Nephron progenitor cell (in vitro differentiated cells): Measurements from ENCODE around the gene ZNF248.

Experiments used
- DNase-seq: peaks from one replicate; pipeline ENCODE4 v3.0.0; 2021
- H3K27ac Mint-ChIP-seq: 2 replicates; pipeline ENCODE4 v1.8.0; 2021; ENCODE audit warnings: mild to moderate bottlenecking, moderate library complexity, mixed read lengths
- H3K27me3 Mint-ChIP-seq: 2 replicates; pipeline ENCODE4 v1.8.0; 2021; ENCODE audit warnings: mild to moderate bottlenecking, low read depth, mixed read lengths; ENCODE audit not compliant: poor library complexity
- H3K36me3 Mint-ChIP-seq: 2 replicates; pipeline ENCODE4 v1.8.0; 2021; ENCODE audit warnings: low read depth, mixed read lengths
- H3K4me1 Mint-ChIP-seq: 2 replicates; pipeline ENCODE4 v1.8.0; 2021; ENCODE audit warnings: mixed read lengths
- H3K4me3 Mint-ChIP-seq: 2 replicates; pipeline ENCODE4 v1.8.0; 2021; ENCODE audit warnings: mild to moderate bottlenecking, moderate library complexity, mixed read lengths
- H3K9me3 Mint-ChIP-seq: 2 replicates; pipeline ENCODE4 v1.8.0; 2021; ENCODE audit warnings: mild to moderate bottlenecking, moderate library complexity, mixed read lengths
- TF ChIP-seq, protein P1 (sequence below): fragments of 200-600 bp; sonication (generic); IDR thresholded peaks from 2 replicates; pipeline ENCODE4 v1.5.0; 2021; ENCODE audit warnings: antibody characterized with exemption

Gene ZNF248

DNA sequence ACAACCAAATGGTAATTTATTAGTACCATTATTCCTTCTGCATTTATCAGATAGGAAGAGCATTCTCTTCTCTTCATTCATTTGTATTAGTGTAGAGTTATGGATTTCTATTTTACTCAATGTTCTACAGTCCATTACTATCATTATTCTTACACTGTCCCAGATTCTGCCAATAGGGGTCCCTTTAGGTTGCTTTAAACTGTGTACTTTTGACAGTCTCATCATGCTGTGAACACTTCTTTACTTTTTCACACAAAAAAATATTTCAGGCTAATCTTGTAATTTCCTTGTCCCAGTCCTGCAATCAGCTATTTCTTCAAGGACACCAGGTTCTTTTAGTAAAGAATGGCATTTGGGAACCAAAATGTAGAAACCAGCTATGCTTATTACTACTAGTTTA, 99.3 kb downstream of the ZNF248 start:
- H3K9me3 Mint-ChIP-seq, result peaks cover 86% of the 10 kb centered on the region

DNA sequence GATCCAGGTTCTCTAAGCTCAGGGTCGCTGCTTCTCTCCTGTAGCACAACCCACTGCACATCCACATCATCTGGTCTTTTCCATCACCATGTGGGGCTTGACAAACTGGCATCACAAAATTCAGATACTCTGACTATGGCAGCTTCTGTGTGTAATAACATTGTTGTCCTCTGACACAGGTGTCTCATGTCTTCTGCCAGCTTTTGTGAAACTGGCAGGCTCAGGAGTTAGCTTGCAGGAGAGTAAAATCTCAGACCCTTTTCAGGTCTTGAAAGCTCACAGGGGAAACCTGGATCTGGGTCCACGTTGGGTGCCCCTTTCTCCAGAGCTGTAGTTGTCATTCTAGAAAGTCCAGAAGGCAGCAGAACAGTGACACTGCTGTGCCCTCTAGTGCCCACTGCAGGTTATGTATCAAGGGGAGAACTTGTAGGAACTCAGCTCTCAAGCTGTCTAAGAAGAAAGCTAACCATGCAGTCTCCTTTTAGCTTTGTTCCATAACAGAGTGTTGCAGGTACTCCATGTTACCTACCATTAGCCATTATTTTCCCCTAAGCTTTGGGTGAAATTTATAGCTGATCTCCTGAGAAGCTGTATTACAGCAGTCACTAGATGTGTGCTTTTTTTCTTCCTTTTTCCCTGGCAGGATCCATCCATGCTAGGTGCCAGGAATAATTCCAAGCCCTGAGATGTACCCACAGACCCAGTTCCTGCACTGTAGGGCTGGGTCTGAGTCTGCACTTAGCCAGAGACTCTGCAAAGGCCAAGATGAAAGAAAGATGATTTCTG, 102.7 kb downstream of the ZNF248 start:
- H3K27me3 Mint-ChIP-seq, result peaks cover 3% of the 10 kb centered on the region
- DNase-seq, result no peak
- peaks cover 4% of the 10 kb centered on the region for H3K36me3 Mint-ChIP-seq
- no peak overlapping the region for H3K4me3 Mint-ChIP-seq
- peaks cover 87% of the 10 kb centered on the region for H3K9me3 Mint-ChIP-seq
- TF ChIP-seq, protein P1, sequence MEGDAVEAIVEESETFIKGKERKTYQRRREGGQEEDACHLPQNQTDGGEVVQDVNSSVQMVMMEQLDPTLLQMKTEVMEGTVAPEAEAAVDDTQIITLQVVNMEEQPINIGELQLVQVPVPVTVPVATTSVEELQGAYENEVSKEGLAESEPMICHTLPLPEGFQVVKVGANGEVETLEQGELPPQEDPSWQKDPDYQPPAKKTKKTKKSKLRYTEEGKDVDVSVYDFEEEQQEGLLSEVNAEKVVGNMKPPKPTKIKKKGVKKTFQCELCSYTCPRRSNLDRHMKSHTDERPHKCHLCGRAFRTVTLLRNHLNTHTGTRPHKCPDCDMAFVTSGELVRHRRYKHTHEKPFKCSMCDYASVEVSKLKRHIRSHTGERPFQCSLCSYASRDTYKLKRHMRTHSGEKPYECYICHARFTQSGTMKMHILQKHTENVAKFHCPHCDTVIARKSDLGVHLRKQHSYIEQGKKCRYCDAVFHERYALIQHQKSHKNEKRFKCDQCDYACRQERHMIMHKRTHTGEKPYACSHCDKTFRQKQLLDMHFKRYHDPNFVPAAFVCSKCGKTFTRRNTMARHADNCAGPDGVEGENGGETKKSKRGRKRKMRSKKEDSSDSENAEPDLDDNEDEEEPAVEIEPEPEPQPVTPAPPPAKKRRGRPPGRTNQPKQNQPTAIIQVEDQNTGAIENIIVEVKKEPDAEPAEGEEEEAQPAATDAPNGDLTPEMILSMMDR, result no peak
- no peak overlapping the region for H3K27ac Mint-ChIP-seq
- H3K4me1 Mint-ChIP-seq, result no peaks in the 10 kb centered on the region

More for the DNA sequence above, 99.3 kb downstream of the ZNF248 start:
- no peak for DNase-seq
- H3K27me3 Mint-ChIP-seq, result peaks cover 3% of the 10 kb centered on the region
- H3K4me1 Mint-ChIP-seq, result no peaks in the 10 kb centered on the region
- peaks cover 8% of the 10 kb centered on the region for H3K36me3 Mint-ChIP-seq
- no peak overlapping the region for H3K27ac Mint-ChIP-seq
- H3K4me3 Mint-ChIP-seq, result no peak overlapping the region
- TF ChIP-seq, protein P1, result no peak

DNA sequence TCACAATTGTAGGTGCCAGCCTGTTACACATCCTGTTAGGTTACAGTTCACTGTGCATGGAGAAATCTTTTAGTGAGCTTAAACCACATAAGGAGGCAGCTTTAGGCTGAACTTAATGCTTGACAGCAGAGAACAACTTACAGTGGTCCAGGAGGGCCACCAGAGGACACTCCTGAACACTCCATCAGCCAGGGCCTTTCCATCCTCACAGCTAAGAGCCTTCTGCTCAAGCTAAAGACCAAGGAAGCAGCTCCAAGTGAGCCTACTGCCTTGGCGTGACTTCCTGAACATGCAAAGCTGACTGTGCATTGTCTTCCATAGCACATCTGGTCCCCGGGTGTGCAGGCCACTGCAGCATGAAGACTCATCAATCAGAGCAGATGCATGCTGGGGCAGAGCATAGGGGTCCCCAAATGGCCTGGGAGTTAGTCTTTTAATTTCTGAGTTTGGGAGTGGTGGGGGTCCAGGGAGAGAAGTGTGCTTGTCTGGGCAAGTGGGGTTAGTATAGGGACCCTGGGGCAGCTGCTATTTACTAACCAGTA, 105.0 kb downstream of the ZNF248 start:
- Mint-ChIP-seq H3K4me3 (no peak overlapping the region), H3K27ac (no peak overlapping the region), H3K27me3 (peaks cover 3% of the 10 kb centered on the region), H3K4me1 (no peaks in the 10 kb centered on the region), H3K36me3 (peaks cover 4% of the 10 kb centered on the region), H3K9me3 (peaks cover 86% of the 10 kb centered on the region)
- DNase-seq, result no peak
- TF ChIP-seq, protein P1, result no peak

DNA sequence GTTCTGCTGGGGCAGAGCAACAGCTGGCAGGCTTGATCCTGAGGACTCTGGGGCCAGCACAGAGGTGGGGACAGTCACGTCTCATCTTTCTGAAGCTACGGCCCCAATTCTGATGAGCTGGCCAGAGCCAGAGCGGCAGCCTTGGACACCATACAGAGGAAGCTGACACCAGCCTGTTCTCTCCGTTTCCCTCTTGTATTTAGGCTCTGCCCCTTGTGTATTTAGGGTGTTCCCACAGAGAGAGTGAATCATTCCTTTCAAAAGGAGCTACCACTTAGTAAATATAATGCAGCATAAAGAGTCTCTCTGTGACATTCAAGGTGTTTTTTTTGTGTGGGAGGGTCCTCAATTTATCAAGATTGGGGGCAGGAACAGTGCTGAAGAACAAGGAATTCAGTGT, 109.2 kb downstream of the ZNF248 start:
- DNase-seq, result no peak
- Mint-ChIP-seq H3K9me3 (peaks cover 91% of the 10 kb centered on the region), H3K27ac (no peak overlapping the region), H3K27me3 (peaks cover 7% of the 10 kb centered on the region), H3K36me3 (no peaks in the 10 kb centered on the region), H3K4me3 (no peak overlapping the region), H3K4me1 (no peaks in the 10 kb centered on the region)
- TF ChIP-seq, protein P1, result no peak

DNA sequence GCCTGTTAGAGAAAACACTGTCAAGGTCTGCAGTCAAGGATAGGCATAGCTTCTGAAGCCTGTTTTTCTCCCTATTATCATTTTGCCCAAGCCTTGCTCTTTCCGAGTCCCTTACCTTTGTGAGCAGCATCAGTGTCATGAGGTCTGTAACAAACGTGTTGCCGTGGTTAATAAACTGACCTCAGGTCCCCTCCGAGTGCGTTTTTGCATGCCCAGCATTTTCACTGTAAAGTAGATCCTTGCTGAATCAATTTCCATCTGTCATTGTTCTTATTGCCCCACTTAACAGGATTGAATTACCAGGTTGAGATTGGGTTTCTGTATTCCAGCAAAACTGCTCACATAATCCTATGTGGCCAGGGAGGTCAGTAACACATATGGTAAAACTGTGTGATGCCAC, 110.3 kb downstream of the ZNF248 start:
- peaks cover 6% of the 10 kb centered on the region for H3K27me3 Mint-ChIP-seq
- H3K9me3 Mint-ChIP-seq, result peaks cover 92% of the 10 kb centered on the region
- H3K27ac Mint-ChIP-seq, result no peak overlapping the region
- DNase-seq, result no peak
- no peaks in the 10 kb centered on the region for H3K4me1 Mint-ChIP-seq
- TF ChIP-seq, protein P1, result no peak
- H3K4me3 Mint-ChIP-seq, result no peak overlapping the region
- no peaks in the 10 kb centered on the region for H3K36me3 Mint-ChIP-seq

DNA sequence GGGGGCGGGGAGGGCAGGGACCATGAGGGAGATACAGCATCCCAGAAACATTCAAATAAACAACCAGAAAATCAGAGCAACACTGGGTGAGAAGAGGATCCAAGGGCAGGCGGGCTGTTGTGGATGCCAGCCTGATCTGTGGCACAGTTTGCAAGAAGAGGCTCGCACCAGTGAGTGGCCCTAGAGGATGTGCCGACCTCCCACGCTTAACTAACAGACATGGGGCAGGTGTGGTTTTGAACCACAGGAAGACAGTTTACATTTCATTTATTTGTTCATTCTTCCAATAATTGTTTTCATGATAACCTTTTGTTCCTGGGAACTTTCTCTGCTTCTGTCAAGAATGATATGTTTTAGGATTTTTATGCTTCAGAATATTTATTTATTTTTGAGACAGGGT, 115.6 kb downstream of the ZNF248 start:
- Mint-ChIP-seq H3K27ac (no peak overlapping the region), H3K27me3 (peaks cover 3% of the 10 kb centered on the region), H3K4me1 (no peaks in the 10 kb centered on the region), H3K36me3 (no peaks in the 10 kb centered on the region), H3K4me3 (no peak overlapping the region), H3K9me3 (peaks cover 88% of the 10 kb centered on the region)
- DNase-seq, result no peak
- TF ChIP-seq, protein P1, result no peak
